Esophagus squamous epithelium (tissue), 4 donors: ENCODE measurements around the gene ZC3H18.

ENCODE experiments used
- CTCF ChIP-seq, 6 experiments: fragments of 450-650 bp in 4 of 6; fragments of 200-600 bp in 2 of 6; sonication (generic) in 2 of 6; IDR thresholded peaks; one replicate each; pipeline ENCODE4 v1.5.1; 2016 to 2019; ENCODE audit warnings: antibody characterized with exemption in 6 of 6, mild to moderate bottlenecking in 4 of 6, moderate library complexity in 4 of 6
- POLR2A ChIP-seq, 4 donors: fragments of 450-650 bp; IDR thresholded peaks; one replicate each; pipeline ENCODE4 v1.6.1; 2017; ENCODE audit warnings: antibody characterized with exemption in 4 of 4, mild to moderate bottlenecking in 4 of 4, moderate library complexity in 3 of 4

GRCh38 chr16:88531931-88532433 lies 38.2 kb upstream of the ZC3H18 start:
- no peak for TF ChIP-seq POLR2A (IDR thresholded peaks at IDR 0.05)
- no peak for TF ChIP-seq CTCF (IDR thresholded peaks at IDR 0.05)
